Measurements from ENCODE around the gene RMRP.

The RMRP gene

GRCh38 chr9:35675204-35675603 is 17.4 kb upstream of the RMRP start:
- H3K79me1 ChIP-seq (ENCODE audit: low read depth, low read length): no peaks in the 10 kb centered on the region
- H4K91ac ChIP-seq (ENCODE audit: low read depth, low read length, poor library complexity): no peak overlapping the region
- no peak overlapping the region for H2AFZ ChIP-seq (ENCODE audit: low read length)
- H3K27me3 ChIP-seq (ENCODE audit: control insufficient read depth in 3 of 3, insufficient read depth in 3 of 3, low read depth in 1 of 3, low read length in 3 of 3): peaks cover 0 to 34% (median 0%) of the 10 kb centered on the region in 3 experiments
- peak overlapping the region; percentile 14 for H3K9ac ChIP-seq (ENCODE audit: low read depth, low read length, poor library complexity)
- H2BK5ac ChIP-seq (ENCODE audit: low read length): peak overlapping the region; percentile 49
- H2AK5ac ChIP-seq (ENCODE audit: low read depth, low read length): no peak overlapping the region
- no peak overlapping the region for H2BK120ac ChIP-seq (ENCODE audit: low read depth, low read length)
- peaks cover 0 to 10% of the 10 kb centered on the region in 2 donors for H3K4me1 ChIP-seq (ENCODE audit: control insufficient read depth in 2 of 2, insufficient read depth in 1 of 2, low read depth in 1 of 2, low read length in 2 of 2)
- H3K14ac ChIP-seq (ENCODE audit: low read length): no peak overlapping the region
- H3K27ac ChIP-seq (replicated peaks; ENCODE audit: low read length): no peak overlapping the region
- no peak overlapping the region for H4K8ac ChIP-seq (ENCODE audit: low read depth, low read length)
- no CpG with 5 or more reads among the region's 13 CpGs for WGBS, 2 donors (ENCODE audit: extremely low coverage in 2 of 2, insufficient read length in 2 of 2, insufficient replicate concordance in 1 of 2)
- H3K9me3 ChIP-seq (replicated peaks in 1 of 2; ENCODE audit: control insufficient read depth in 2 of 2, insufficient read depth in 1 of 2, low read depth in 1 of 2, low read length in 2 of 2): no peaks in the 10 kb centered on the region
- peak overlapping the region; percentile 74 for H3K18ac ChIP-seq (ENCODE audit: low read length)
- no peaks in the 10 kb centered on the region for H3K36me3 ChIP-seq (replicated peaks in 1 of 2; ENCODE audit: control insufficient read depth in 2 of 2, insufficient read depth in 2 of 2, low read length in 2 of 2)
- peak overlapping the region in 1 of 2 donors; percentile 68 for H3K4me3 ChIP-seq (ENCODE audit: low read length in 2 of 2)
- no peak overlapping the region for H3K23ac ChIP-seq (ENCODE audit: low read depth, low read length, poor library complexity)
- H3K4ac ChIP-seq (ENCODE audit: low read length): no peak overlapping the region
- peak overlapping the region; percentile 91 for H3K4me2 ChIP-seq (ENCODE audit: insufficient read depth, low read length, poor library complexity, severe bottlenecking)
- H2BK15ac ChIP-seq (ENCODE audit: low read length): no peak overlapping the region
- DNase-seq (ENCODE audit: low spot score): no peak
- H2BK12ac ChIP-seq (ENCODE audit: low read length): no peak overlapping the region

DNA sequence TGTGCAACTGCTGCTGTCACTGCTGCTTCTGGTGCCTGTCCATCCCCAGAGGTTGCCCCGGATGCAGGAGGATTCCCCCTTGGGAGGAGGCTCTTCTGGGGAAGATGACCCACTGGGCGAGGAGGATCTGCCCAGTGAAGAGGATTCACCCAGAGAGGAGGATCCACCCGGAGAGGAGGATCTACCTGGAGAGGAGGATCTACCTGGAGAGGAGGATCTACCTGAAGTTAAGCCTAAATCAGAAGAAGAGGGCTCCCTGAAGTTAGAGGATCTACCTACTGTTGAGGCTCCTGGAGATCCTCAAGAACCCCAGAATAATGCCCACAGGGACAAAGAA is 16.2 kb upstream of the RMRP start:
- H2AK5ac ChIP-seq (ENCODE audit: low read depth, low read length): peak overlapping the region; percentile 91
- peak overlapping the region; percentile 77 for H3K23ac ChIP-seq (ENCODE audit: low read depth, low read length, poor library complexity)
- H3K36me3 ChIP-seq (replicated peaks in 1 of 2; ENCODE audit: control insufficient read depth in 2 of 2, insufficient read depth in 2 of 2, low read length in 2 of 2): no peaks in the 10 kb centered on the region

GRCh38 chr9:35673132-35674024 is 15.6 kb upstream of the RMRP start, which contains the start of gene CA9:
Gene CA9 (plus strand): TSS chr9:35673928. CDS start chr9:35673960, 32 bp downstream.
- no CpG with 5 or more reads among the region's 10 CpGs for WGBS, 2 donors (ENCODE audit: extremely low coverage in 2 of 2, insufficient read length in 2 of 2, insufficient replicate concordance in 1 of 2)
- Histone ChIP-seq H3K23ac (ENCODE audit: low read depth, low read length, poor library complexity) (peak within 1 kb of the TSS; percentile 77), H3K27ac (replicated peaks; ENCODE audit: low read length) (no peak within 1 kb of the TSS), H3K79me1 (ENCODE audit: low read depth, low read length) (no peaks in the 10 kb centered on the region), H3K18ac (ENCODE audit: low read length) (no peak within 1 kb of the TSS), H2BK5ac (ENCODE audit: low read length) (no peak within 1 kb of the TSS), H2BK15ac (ENCODE audit: low read length) (peak within 1 kb of the TSS; percentile 72), H3K4ac (ENCODE audit: low read length) (peak within 1 kb of the TSS; percentile 8), H3K14ac (ENCODE audit: low read length) (no peak within 1 kb of the TSS), H2BK12ac (ENCODE audit: low read length) (no peak within 1 kb of the TSS), H3K9me3 (replicated peaks in 1 of 2; ENCODE audit: control insufficient read depth in 2 of 2, insufficient read depth in 1 of 2, low read depth in 1 of 2, low read length in 2 of 2) (no peaks in the 10 kb centered on the region), H3K9ac (ENCODE audit: low read depth, low read length, poor library complexity) (peak within 1 kb of the TSS; percentile 50), H4K8ac (ENCODE audit: low read depth, low read length) (no peak within 1 kb of the TSS), H3K27me3 (ENCODE audit: control insufficient read depth in 3 of 3, insufficient read depth in 3 of 3, low read depth in 1 of 3, low read length in 3 of 3) (peaks cover 0 to 34% (median 0%) of the 10 kb centered on the region in 3 experiments), H3K36me3 (replicated peaks in 1 of 2; ENCODE audit: control insufficient read depth in 2 of 2, insufficient read depth in 2 of 2, low read length in 2 of 2) (no peaks in the 10 kb centered on the region), H2AFZ (ENCODE audit: low read length) (no peak within 1 kb of the TSS), H3K4me2 (ENCODE audit: insufficient read depth, low read length, poor library complexity, severe bottlenecking) (no peak within 1 kb of the TSS), H2BK120ac (ENCODE audit: low read depth, low read length) (no peak within 1 kb of the TSS), H3K4me1 (ENCODE audit: control insufficient read depth in 2 of 2, insufficient read depth in 1 of 2, low read depth in 1 of 2, low read length in 2 of 2) (peaks cover 0 to 6% of the 10 kb centered on the region in 2 donors), H2AK5ac (ENCODE audit: low read depth, low read length) (peak within 1 kb of the TSS; percentile 91), H3K4me3 (ENCODE audit: low read length in 2 of 2) (no peak within 1 kb of the TSS), H4K91ac (ENCODE audit: low read depth, low read length, poor library complexity) (no peak within 1 kb of the TSS)
- DNase-seq (ENCODE audit: low spot score): no peak

More for the DNA sequence above, 16.2 kb upstream of the RMRP start:
- Histone ChIP-seq H2BK120ac (ENCODE audit: low read depth, low read length) (no peak overlapping the region), H3K14ac (ENCODE audit: low read length) (no peak overlapping the region), H3K4ac (ENCODE audit: low read length) (no peak overlapping the region), H2BK12ac (ENCODE audit: low read length) (no peak overlapping the region), H4K8ac (ENCODE audit: low read depth, low read length) (no peak overlapping the region), H4K91ac (ENCODE audit: low read depth, low read length, poor library complexity) (no peak overlapping the region), H3K9ac (ENCODE audit: low read depth, low read length, poor library complexity) (no peak overlapping the region), H3K18ac (ENCODE audit: low read length) (no peak overlapping the region), H3K79me1 (ENCODE audit: low read depth, low read length) (no peaks in the 10 kb centered on the region), H3K27me3 (ENCODE audit: control insufficient read depth in 3 of 3, insufficient read depth in 3 of 3, low read depth in 1 of 3, low read length in 3 of 3) (peaks cover 0 to 34% (median 0%) of the 10 kb centered on the region in 3 experiments), H3K4me3 (ENCODE audit: low read length in 2 of 2) (no peak overlapping the region), H3K4me2 (ENCODE audit: insufficient read depth, low read length, poor library complexity, severe bottlenecking) (no peak overlapping the region), H3K9me3 (replicated peaks in 1 of 2; ENCODE audit: control insufficient read depth in 2 of 2, insufficient read depth in 1 of 2, low read depth in 1 of 2, low read length in 2 of 2) (no peaks in the 10 kb centered on the region), H2BK15ac (ENCODE audit: low read length) (peak overlapping the region; percentile 72), H2AFZ (ENCODE audit: low read length) (no peak overlapping the region), H2BK5ac (ENCODE audit: low read length) (no peak overlapping the region), H3K27ac (replicated peaks; ENCODE audit: low read length) (no peak overlapping the region), H3K4me1 (ENCODE audit: control insufficient read depth in 2 of 2, insufficient read depth in 1 of 2, low read depth in 1 of 2, low read length in 2 of 2) (peaks cover 0 to 6% of the 10 kb centered on the region in 2 donors)
- no peak for DNase-seq (ENCODE audit: low spot score)
- no CpG with 5 or more reads among the region's 3 CpGs for WGBS, 2 donors (ENCODE audit: extremely low coverage in 2 of 2, insufficient read length in 2 of 2, insufficient replicate concordance in 1 of 2)

GRCh38 chr9:35669331-35670145 is 11.7 kb upstream of the RMRP start:
- H4K91ac ChIP-seq (ENCODE audit: low read depth, low read length, poor library complexity): no peak overlapping the region

More at GRCh38 chr9:35669331-35670145, 11.7 kb upstream of the RMRP start:
- H3K14ac ChIP-seq (ENCODE audit: low read length): no peak overlapping the region
- peaks cover 0 to 25% (median 0%) of the 10 kb centered on the region in 3 experiments for H3K27me3 ChIP-seq (ENCODE audit: control insufficient read depth in 3 of 3, insufficient read depth in 3 of 3, low read depth in 1 of 3, low read length in 3 of 3)
- H4K8ac ChIP-seq (ENCODE audit: low read depth, low read length): no peak overlapping the region
- no peak overlapping the region for H3K4me3 ChIP-seq (ENCODE audit: low read length in 2 of 2)
- H3K79me1 ChIP-seq (ENCODE audit: low read depth, low read length): peaks cover 4% of the 10 kb centered on the region
- DNase-seq (ENCODE audit: low spot score): no peak
- H2AFZ ChIP-seq (ENCODE audit: low read length): peak overlapping the region; percentile 19
- no peak overlapping the region for H2BK5ac ChIP-seq (ENCODE audit: low read length)
- no peak overlapping the region for H3K4me2 ChIP-seq (ENCODE audit: insufficient read depth, low read length, poor library complexity, severe bottlenecking)
- H3K18ac ChIP-seq (ENCODE audit: low read length): no peak overlapping the region
- no peaks in the 10 kb centered on the region for H3K36me3 ChIP-seq (replicated peaks in 1 of 2; ENCODE audit: control insufficient read depth in 2 of 2, insufficient read depth in 2 of 2, low read length in 2 of 2)
- no peak overlapping the region for H3K27ac ChIP-seq (replicated peaks; ENCODE audit: low read length)
- no peak overlapping the region for H3K4ac ChIP-seq (ENCODE audit: low read length)
- no CpG with 5 or more reads among the region's 6 CpGs for WGBS, 2 donors (ENCODE audit: extremely low coverage in 2 of 2, insufficient read length in 2 of 2, insufficient replicate concordance in 1 of 2)
- no peak overlapping the region for H3K23ac ChIP-seq (ENCODE audit: low read depth, low read length, poor library complexity)
- no peak overlapping the region for H3K9ac ChIP-seq (ENCODE audit: low read depth, low read length, poor library complexity)
- H2BK12ac ChIP-seq (ENCODE audit: low read length): no peak overlapping the region
- peaks cover 0 to 3% of the 10 kb centered on the region in 2 donors for H3K9me3 ChIP-seq (replicated peaks in 1 of 2; ENCODE audit: control insufficient read depth in 2 of 2, insufficient read depth in 1 of 2, low read depth in 1 of 2, low read length in 2 of 2)
- H3K4me1 ChIP-seq (ENCODE audit: control insufficient read depth in 2 of 2, insufficient read depth in 1 of 2, low read depth in 1 of 2, low read length in 2 of 2): peaks cover under 1 to 1% of the 10 kb centered on the region in 2 donors
- no peak overlapping the region for H2BK120ac ChIP-seq (ENCODE audit: low read depth, low read length)
- no peak overlapping the region for H2BK15ac ChIP-seq (ENCODE audit: low read length)
- H2AK5ac ChIP-seq (ENCODE audit: low read depth, low read length): no peak overlapping the region

Data from neuronal stem cell (in vitro differentiated cells).